Lower leg skin (tissue), 3 donors: Measurements from ENCODE around the gene ZPBP2.

ENCODE experiments used
- POLR2A ChIP-seq, 2 donors: fragments of 450-650 bp; IDR thresholded peaks; one replicate each; pipeline ENCODE4 v1.6.1; 2016 to 2017; ENCODE audit warnings: antibody characterized with exemption in 2 of 2, mild to moderate bottlenecking in 1 of 2, moderate library complexity in 1 of 2
- TF ChIP-seq, protein P1 (sequence below), 3 donors: fragments of 450-650 bp; IDR thresholded peaks; one replicate each; pipeline ENCODE4 v1.5.1; 2016; ENCODE audit warnings: antibody characterized with exemption in 3 of 3, mild to moderate bottlenecking in 3 of 3, moderate library complexity in 2 of 3

GRCh38 chr17:39863244-39863917 is 4.6 kb upstream of the ZPBP2 start:
- TF ChIP-seq, protein P1, sequence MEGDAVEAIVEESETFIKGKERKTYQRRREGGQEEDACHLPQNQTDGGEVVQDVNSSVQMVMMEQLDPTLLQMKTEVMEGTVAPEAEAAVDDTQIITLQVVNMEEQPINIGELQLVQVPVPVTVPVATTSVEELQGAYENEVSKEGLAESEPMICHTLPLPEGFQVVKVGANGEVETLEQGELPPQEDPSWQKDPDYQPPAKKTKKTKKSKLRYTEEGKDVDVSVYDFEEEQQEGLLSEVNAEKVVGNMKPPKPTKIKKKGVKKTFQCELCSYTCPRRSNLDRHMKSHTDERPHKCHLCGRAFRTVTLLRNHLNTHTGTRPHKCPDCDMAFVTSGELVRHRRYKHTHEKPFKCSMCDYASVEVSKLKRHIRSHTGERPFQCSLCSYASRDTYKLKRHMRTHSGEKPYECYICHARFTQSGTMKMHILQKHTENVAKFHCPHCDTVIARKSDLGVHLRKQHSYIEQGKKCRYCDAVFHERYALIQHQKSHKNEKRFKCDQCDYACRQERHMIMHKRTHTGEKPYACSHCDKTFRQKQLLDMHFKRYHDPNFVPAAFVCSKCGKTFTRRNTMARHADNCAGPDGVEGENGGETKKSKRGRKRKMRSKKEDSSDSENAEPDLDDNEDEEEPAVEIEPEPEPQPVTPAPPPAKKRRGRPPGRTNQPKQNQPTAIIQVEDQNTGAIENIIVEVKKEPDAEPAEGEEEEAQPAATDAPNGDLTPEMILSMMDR (IDR thresholded peaks at IDR 0.05): no peak
- no peak for TF ChIP-seq POLR2A (IDR thresholded peaks at IDR 0.05)
